Calu3 (cell line): ENCODE measurements around the gene SLC12A7. TPM values are rescaled to one million over a fixed set of nuclear protein-coding genes. Genes with fewer than 3 reads are reported as not detected.

ENCODE experiments used
- BruUV-seq: library from RNA; stranded (reverse); fragments of 400-500 nt; replicated peaks from 2 replicates; lab custom pipeline; 2021; lab: Mats Ljungman, UMichigan
- CTCF ChIA-PET: fragments of 300-600 bp; sonication (Branson Sonifier 250); formaldehyde crosslinking; loops from one replicate; lab custom pipeline; 2022; ENCODE audit warnings: antibody characterized with exemption; lab: Charles Lee
- DNase-seq: peaks from one replicate; pipeline ENCODE4 v3.0.0; 2022
- H3K27ac Mint-ChIP-seq: one replicate; pipeline ENCODE4 v1.8.0; 2022; ENCODE audit warnings: mixed read lengths; ENCODE audit not compliant: unreplicated experiment
- H3K27me3 Mint-ChIP-seq: one replicate; pipeline ENCODE4 v1.8.0; 2022; ENCODE audit warnings: mixed read lengths; ENCODE audit not compliant: unreplicated experiment
- H3K36me3 Mint-ChIP-seq: one replicate; pipeline ENCODE4 v1.8.0; 2022; ENCODE audit warnings: mild to moderate bottlenecking, moderate library complexity, mixed read lengths; ENCODE audit not compliant: insufficient read depth, unreplicated experiment
- H3K4me1 Mint-ChIP-seq: one replicate; pipeline ENCODE4 v1.8.0; 2022; ENCODE audit warnings: mild to moderate bottlenecking, low read depth, mixed read lengths; ENCODE audit not compliant: unreplicated experiment
- H3K4me3 Mint-ChIP-seq: one replicate; pipeline ENCODE4 v1.8.0; 2022; ENCODE audit warnings: mild to moderate bottlenecking, low read depth, moderate library complexity, mixed read lengths; ENCODE audit not compliant: unreplicated experiment
- H3K9me3 Mint-ChIP-seq: one replicate; pipeline ENCODE4 v1.8.0; 2022; ENCODE audit warnings: low read depth, mixed read lengths; ENCODE audit not compliant: unreplicated experiment
- CTCF ChIP-seq: fragments of 200-600 bp; IDR thresholded peaks from one replicate; pipeline ENCODE4 v1.8.0; 2022; ENCODE audit warnings: antibody characterized with exemption; ENCODE audit not compliant: unreplicated experiment
- intact Hi-C: fragments of 100-400 bp; cut with micrococcal nuclease; formaldehyde crosslinking; loops from one replicate; pipeline ENCODE4 v1.10.0; 2022; ENCODE audit not compliant: unreplicated experiment
- total RNA-seq: library from RNA; stranded (reverse); gene quantifications from 2 replicates; pipeline ENCODE4 v1.2.3, GENCODE V29; 2022

SLC12A7 gene
- total RNA-seq, 1 experiment from 2014 or later, result 82.3 TPM

GRCh38 chr5:1056611-1057484 is 55.0 kb downstream of the SLC12A7 start:
- Mint-ChIP-seq H3K4me1 (no peaks in the 10 kb centered on the region), H3K27me3 (no peaks in the 10 kb centered on the region), H3K9me3 (no peaks in the 10 kb centered on the region), H3K36me3 (peaks cover 42% of the 10 kb centered on the region), H3K4me3 (no peak overlapping the region), H3K27ac (no peak overlapping the region)
- CTCF ChIA-PET, result no interaction called here
- no peak for TF ChIP-seq CTCF
- no TSS peak for BruUV-seq
- DNase-seq, result no peak
- intact Hi-C loops, result no loop called here

- Mint-ChIP-seq H3K27me3 (no peaks in the 10 kb centered on the region), H3K4me3 (no peak overlapping the region), H3K36me3 (peaks cover 37% of the 10 kb centered on the region), H3K4me1 (no peaks in the 10 kb centered on the region), H3K27ac (no peak overlapping the region), H3K9me3 (no peaks in the 10 kb centered on the region)
- no peak for TF ChIP-seq CTCF
- no peak for DNase-seq
- BruUV-seq, result no TSS peak
- intact Hi-C loops, result no loop called here
- CTCF ChIA-PET, result no interaction called here
These were observed 55.8 kb downstream of the SLC12A7 start for GRCh38 chr5:1055896-1056610.

- intact Hi-C loops, result no loop called here
- Mint-ChIP-seq H3K9me3 (no peaks in the 10 kb centered on the region), H3K27ac (no peak overlapping the region), H3K4me3 (no peak overlapping the region), H3K4me1 (no peaks in the 10 kb centered on the region), H3K36me3 (peaks cover 37% of the 10 kb centered on the region), H3K27me3 (no peaks in the 10 kb centered on the region)
- no TSS peak for BruUV-seq
- no peak for TF ChIP-seq CTCF
- no peak for DNase-seq
- CTCF ChIA-PET, result no interaction called here
These were observed 56.8 kb downstream of the SLC12A7 start for GRCh38 chr5:1054799-1055775.
